C4-2B (cell line): Measurements from ENCODE around the gene KLK1.

Experiments
- ZFX ChIP-seq: fragments of 450-650 bp; IDR thresholded peaks from 2 replicates; pipeline ENCODE4 v1.6.1; 2017
- TF ChIP-seq, protein P1 (sequence below): fragments of 450-650 bp; conservative IDR thresholded peaks from 2 replicates; pipeline ENCODE4 v1.5.1; 2017; ENCODE audit warnings: mild to moderate bottlenecking

DNA sequence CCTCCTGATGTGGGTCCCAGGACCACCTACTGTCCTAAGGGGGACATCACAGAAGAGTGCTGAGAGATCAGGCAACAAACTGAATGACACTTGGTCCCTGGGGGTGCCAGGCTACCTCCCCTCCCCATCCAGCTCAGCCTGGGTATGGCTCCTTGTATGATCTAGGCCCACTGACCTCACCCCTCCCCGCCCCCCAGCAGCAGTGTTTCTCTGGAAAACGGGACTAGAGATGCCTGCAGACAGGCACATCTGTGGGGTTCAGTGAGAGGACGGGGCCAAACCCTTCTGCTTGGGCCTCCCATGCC is 24.1 kb downstream of the KLK1 start:
- TF ChIP-seq, protein P1, sequence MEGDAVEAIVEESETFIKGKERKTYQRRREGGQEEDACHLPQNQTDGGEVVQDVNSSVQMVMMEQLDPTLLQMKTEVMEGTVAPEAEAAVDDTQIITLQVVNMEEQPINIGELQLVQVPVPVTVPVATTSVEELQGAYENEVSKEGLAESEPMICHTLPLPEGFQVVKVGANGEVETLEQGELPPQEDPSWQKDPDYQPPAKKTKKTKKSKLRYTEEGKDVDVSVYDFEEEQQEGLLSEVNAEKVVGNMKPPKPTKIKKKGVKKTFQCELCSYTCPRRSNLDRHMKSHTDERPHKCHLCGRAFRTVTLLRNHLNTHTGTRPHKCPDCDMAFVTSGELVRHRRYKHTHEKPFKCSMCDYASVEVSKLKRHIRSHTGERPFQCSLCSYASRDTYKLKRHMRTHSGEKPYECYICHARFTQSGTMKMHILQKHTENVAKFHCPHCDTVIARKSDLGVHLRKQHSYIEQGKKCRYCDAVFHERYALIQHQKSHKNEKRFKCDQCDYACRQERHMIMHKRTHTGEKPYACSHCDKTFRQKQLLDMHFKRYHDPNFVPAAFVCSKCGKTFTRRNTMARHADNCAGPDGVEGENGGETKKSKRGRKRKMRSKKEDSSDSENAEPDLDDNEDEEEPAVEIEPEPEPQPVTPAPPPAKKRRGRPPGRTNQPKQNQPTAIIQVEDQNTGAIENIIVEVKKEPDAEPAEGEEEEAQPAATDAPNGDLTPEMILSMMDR, result no peak
- no peak for TF ChIP-seq ZFX
